Mucosa of rectum (tissue), 2 donors: ENCODE data around the gene C3AR1.
"Not testable (repeated sequence)": the region's sequence is repeated elsewhere in the genome, so short reads cannot be mapped to it uniquely, and the experiment has no call there.

Source experiments
- H3K27ac ChIP-seq, 2 donors: one replicate each; pipeline ENCODE4 v1.7.0; 2013; ENCODE audit warnings: inconsistent platforms in 2 of 2, low read depth in 2 of 2, low read length in 2 of 2
- H3K27me3 ChIP-seq, 2 donors: one replicate each; pipeline ENCODE4 v1.7.0; 2013; ENCODE audit warnings: low read length in 2 of 2; ENCODE audit not compliant: control insufficient read depth in 2 of 2, insufficient read depth in 2 of 2
- H3K36me3 ChIP-seq, 2 donors: one replicate each; pipeline ENCODE4 v1.7.0; 2013; ENCODE audit warnings: low read length in 2 of 2; ENCODE audit not compliant: control insufficient read depth in 2 of 2, insufficient read depth in 2 of 2
- H3K4me1 ChIP-seq, 2 donors: one replicate each; pipeline ENCODE4 v1.7.0; 2013; ENCODE audit warnings: low read length in 2 of 2, mild to moderate bottlenecking in 1 of 2; ENCODE audit not compliant: control insufficient read depth in 2 of 2, insufficient read depth in 2 of 2
- H3K4me3 ChIP-seq, 2 donors: one replicate each; pipeline ENCODE4 v1.7.0; 2013; ENCODE audit warnings: low read length in 2 of 2
- H3K9ac ChIP-seq, 2 donors: one replicate each; pipeline ENCODE4 v1.7.0; 2013; ENCODE audit warnings: low read length in 2 of 2, low read depth in 1 of 2, mild to moderate bottlenecking in 1 of 2
- H3K9me3 ChIP-seq, 2 donors: one replicate each; pipeline ENCODE4 v1.7.0; 2013; ENCODE audit warnings: low read length in 2 of 2; ENCODE audit not compliant: control insufficient read depth in 2 of 2
- donor health status: healthy.
- donor health status: Normal muscosa, but diverticular disease.

The C3AR1 gene

DNA sequence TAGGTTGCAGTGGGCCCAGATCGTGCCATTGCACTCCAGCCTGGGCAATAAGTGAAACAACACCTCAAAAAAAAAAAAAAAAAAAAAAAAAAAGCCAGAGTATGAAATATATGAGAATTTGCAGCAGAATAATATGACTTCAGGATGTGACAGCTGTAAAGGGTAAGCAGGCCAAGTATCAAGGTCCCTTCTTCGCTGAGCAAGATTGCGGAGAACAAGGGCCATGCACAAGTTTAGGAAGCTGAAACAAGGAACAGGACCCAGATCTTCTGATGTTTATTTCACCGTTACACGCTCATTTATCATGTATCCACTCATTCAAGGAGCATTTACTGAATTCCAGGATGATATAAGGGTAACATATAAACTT is 34.3 kb downstream of the C3AR1 start:
- Histone ChIP-seq H3K27ac (peak overlapping the region; percentile 60 to 94), H3K9me3 (no peaks in the 10 kb centered on the region), H3K4me3 (peak overlapping the region; percentile 76 to 80), H3K27me3 (no peaks in the 10 kb centered on the region), H3K36me3 (no peaks in the 10 kb centered on the region), H3K4me1 (peaks cover 28 to 29% of the 10 kb centered on the region in 2 donors), H3K9ac (peak overlapping the region; percentile 64 to 93)

DNA sequence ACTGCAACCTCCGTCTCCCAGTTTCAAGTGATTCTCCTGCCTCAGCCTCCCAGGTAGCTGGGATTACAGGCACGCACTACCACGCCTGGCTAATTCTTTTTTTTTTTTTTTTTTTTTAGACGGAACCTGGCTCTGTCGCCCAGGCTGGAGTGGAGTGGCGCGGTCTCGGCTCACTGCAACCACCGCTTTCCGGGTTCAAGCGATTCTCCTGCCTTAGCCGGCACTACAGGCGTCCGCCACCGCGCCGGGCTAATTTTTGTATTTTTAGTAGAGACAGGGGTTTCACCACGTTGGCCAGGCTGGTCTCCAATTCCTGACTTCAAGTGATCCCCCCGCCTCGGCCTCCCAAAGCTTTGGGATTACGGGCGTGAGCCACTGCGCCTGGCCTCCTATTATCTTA is 35.1 kb downstream of the C3AR1 start:
- not testable (repeated sequence) for H3K9me3 ChIP-seq, H3K27me3 ChIP-seq, H3K36me3 ChIP-seq, H3K27ac ChIP-seq, H3K9ac ChIP-seq, H3K4me3 ChIP-seq
- H3K4me1 ChIP-seq = peaks cover 26 to 28% of the 10 kb centered on the region in 2 donors

DNA sequence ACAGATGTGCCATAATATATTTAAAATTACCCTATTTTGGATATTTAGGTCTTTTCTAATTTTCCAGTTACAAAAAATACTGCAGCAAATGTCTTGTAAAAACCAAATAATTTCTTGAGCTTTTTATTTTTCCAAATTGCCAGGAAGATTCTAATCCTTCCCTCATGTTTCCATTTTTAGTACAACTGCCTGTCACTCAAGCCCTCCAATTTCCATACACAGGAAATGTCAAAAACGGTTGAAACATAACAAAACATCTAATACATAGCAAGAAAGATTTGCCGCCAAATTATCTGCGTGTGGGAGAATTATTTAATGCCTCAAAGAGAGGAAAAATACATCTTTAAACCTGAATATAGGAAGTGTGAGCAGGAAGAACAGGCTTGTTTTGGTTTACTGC is 36.0 kb downstream of the C3AR1 start:
- Histone ChIP-seq H3K4me1 (peaks cover 24 to 25% of the 10 kb centered on the region in 2 donors), H3K27me3 (no peaks in the 10 kb centered on the region), H3K9ac (no peak overlapping the region), H3K27ac (no peak overlapping the region), H3K36me3 (no peaks in the 10 kb centered on the region), H3K4me3 (no peak overlapping the region), H3K9me3 (no peaks in the 10 kb centered on the region)

DNA sequence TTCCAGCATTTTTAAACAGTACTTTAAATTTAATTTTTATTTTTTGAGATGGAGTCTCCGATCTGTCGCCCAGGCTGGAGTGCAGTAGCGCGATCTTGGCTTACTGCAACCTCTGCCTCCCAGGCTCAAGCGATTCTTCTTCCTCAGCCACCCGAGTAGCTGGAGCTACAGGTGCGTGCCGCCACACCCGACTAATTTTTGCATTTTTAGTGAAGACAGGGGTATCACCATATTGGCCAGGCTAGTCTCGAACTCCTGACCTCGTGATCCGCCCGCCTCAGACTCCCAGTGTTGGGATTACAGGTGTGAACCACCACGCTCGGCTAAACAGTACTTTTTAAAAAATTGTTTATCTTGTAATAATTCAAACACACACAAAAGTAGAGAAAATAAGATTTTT is 37.9 kb downstream of the C3AR1 start:
- Histone ChIP-seq H3K4me1 (peaks cover 6 to 7% of the 10 kb centered on the region in 2 donors), H3K4me3 (no peak overlapping the region), H3K9ac (no peak overlapping the region), H3K27me3 (no peaks in the 10 kb centered on the region), H3K27ac (no peak overlapping the region), H3K9me3 (no peaks in the 10 kb centered on the region), H3K36me3 (no peaks in the 10 kb centered on the region)

DNA sequence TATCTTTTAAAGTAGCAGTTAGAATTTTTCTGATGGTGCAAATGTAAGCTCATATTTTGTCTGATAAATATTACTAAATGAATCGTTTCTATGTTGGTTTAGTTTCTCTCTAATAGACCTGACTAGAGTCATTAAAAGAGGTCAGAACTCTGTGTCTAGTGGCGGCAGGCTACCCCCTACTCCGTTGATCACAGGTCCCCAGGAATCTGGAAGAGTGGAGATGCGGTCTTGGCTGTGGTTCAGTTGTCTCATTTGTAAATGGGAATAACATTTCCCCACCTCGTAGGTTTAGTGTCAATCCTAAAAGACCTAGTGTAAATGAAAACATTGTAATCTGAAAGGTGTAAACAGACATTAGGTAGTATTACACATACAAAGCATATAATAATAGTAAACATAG is 38.3 kb downstream of the C3AR1 start:
- Histone ChIP-seq H3K9ac (no peak overlapping the region), H3K27ac (no peak overlapping the region), H3K9me3 (no peaks in the 10 kb centered on the region), H3K4me3 (peak overlapping the region; percentile 16 to 20), H3K36me3 (no peaks in the 10 kb centered on the region), H3K4me1 (peaks cover 3 to 6% of the 10 kb centered on the region in 2 donors), H3K27me3 (no peaks in the 10 kb centered on the region)

DNA sequence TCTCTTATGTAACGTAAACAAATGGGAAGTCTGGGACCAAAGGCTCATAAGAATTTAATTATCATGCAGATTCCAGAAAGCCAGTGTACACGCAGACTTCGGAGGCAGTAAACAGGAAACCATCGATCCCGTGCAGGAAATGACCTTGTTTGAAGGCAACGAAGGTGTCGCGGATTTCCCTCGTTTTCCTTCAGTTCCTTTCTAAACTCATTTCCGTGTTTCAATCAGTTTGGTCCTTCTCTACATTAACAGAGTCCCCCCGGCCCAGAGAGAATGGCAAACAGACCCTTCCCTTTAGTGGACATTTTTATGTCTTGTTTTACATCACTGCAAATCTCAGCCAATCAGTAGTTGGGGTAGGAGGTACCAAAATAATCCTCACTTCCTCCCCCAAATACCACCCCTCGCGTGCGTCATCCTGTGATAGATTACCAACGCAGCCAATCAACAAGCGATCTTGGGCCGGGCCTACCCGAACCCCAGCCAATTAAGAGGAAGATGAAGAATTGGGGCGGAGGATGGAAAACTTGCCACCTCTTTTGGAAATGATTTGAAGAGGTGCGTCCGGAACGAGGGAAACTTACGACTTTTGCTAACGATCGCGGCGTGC is 39.8 kb downstream of the C3AR1 start:
- peak overlapping the region; percentile 98 to 100 for H3K27ac ChIP-seq
- peak overlapping the region; percentile 96 to 97 for H3K4me3 ChIP-seq
- no peaks in the 10 kb centered on the region for H3K9me3 ChIP-seq
- H3K9ac ChIP-seq = peak overlapping the region; percentile 80 to 96
- H3K36me3 ChIP-seq = no peaks in the 10 kb centered on the region
- peaks cover 0 to 2% of the 10 kb centered on the region in 2 donors for H3K4me1 ChIP-seq
- H3K27me3 ChIP-seq = no peaks in the 10 kb centered on the region

DNA sequence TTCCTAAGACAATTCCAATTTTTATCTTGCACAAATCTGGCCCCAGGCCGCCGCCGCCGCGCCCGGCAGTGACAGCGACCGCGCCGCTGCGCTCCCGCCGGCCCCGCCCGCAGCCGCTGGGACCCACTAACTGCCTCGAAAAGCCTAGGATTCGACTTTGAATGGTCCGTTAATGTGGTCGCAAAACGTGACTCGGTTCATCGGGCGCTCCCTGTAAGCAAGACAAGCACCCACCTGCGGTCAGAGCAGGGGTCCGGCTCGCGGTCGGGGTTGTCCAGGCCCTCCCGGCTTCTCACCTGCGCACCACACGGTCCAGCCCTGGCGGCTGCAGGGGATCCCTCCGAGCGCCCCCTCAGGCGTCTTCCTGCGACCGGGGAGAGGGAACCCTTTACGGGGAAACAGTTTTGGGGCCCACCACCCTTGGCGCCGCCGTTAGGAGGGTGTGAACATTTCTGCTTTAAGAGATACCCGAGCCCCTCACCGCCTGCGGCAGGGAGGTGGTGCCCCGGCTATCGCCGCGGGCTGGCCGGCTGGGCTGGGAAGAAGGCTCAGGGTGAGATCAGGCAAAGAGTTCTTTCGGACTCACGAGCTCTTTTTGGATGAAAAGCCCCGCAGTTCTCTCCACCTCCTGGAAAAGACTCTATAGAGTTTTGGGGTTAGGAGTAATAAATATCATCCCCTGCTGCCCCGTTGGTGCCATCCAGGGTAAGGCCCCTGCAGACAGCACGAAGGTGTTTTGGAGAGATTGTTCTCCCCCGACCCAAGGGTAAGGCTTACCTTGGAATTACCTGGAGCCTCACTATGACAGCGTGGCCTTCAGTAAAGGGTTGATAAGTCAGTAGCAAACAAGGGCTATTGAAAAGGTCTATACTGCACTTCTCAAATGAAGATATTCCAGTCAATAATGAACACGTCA is 47.2 kb downstream of the C3AR1 start:
- H3K36me3 ChIP-seq = no peaks in the 10 kb centered on the region
- H3K4me3 ChIP-seq = peak overlapping the region; percentile 20 to 46
- H3K4me1 ChIP-seq = no peaks in the 10 kb centered on the region
- H3K27me3 ChIP-seq = peaks cover 13 to 16% of the 10 kb centered on the region in 2 donors
- H3K9me3 ChIP-seq = no peaks in the 10 kb centered on the region
- H3K9ac ChIP-seq = no peak overlapping the region
- no peak overlapping the region for H3K27ac ChIP-seq

DNA sequence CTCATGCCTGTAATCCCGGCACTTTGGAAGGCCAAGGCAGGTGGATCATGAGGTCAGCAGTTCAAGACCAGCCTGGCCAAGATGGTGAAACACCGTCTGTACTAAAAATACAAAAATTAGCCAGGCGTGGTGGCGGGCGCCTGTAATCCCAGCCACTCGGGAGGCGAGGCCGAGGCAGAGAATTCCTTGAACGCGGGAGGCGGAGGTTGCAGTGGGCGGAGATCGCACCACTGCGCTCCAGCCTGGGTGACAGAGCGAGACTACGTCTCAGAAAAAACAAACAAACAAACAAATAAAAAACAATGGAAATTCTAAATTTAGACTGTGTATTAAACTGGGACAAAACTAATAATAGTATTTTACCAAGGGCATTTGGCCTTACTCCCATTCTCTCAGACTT is 47.9 kb downstream of the C3AR1 start:
- not testable (repeated sequence) for H3K9ac ChIP-seq, H3K27ac ChIP-seq, H3K4me1 ChIP-seq, H3K36me3 ChIP-seq, H3K9me3 ChIP-seq, H3K4me3 ChIP-seq
- peaks cover 13 to 16% of the 10 kb centered on the region in 2 donors for H3K27me3 ChIP-seq

DNA sequence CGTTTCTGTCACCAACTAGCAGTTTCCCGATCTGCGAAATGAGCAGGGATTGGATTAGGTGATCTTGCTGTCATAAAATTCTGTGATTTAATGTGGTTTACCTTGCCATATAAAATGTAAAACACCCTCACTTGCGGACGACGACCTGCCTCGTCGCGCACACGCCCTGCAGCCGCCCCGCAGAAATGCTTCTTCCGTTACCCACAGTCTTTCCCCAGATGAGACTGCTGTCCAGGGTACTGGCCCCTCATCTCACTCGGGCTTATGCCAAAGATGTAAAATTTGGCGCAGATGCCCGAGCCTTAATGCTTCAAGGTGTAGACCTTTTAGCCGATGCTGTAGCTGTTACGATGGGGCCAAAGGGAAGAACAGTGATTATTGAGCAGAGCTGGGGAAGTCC is 51.3 kb downstream of the C3AR1 start:
- no peaks in the 10 kb centered on the region for H3K36me3 ChIP-seq
- H3K9me3 ChIP-seq = no peaks in the 10 kb centered on the region
- peaks cover 16 to 17% of the 10 kb centered on the region in 2 donors for H3K27me3 ChIP-seq
- H3K4me3 ChIP-seq = no peak overlapping the region
- no peaks in the 10 kb centered on the region for H3K4me1 ChIP-seq
- H3K9ac ChIP-seq = no peak overlapping the region
- H3K27ac ChIP-seq = no peak overlapping the region

DNA sequence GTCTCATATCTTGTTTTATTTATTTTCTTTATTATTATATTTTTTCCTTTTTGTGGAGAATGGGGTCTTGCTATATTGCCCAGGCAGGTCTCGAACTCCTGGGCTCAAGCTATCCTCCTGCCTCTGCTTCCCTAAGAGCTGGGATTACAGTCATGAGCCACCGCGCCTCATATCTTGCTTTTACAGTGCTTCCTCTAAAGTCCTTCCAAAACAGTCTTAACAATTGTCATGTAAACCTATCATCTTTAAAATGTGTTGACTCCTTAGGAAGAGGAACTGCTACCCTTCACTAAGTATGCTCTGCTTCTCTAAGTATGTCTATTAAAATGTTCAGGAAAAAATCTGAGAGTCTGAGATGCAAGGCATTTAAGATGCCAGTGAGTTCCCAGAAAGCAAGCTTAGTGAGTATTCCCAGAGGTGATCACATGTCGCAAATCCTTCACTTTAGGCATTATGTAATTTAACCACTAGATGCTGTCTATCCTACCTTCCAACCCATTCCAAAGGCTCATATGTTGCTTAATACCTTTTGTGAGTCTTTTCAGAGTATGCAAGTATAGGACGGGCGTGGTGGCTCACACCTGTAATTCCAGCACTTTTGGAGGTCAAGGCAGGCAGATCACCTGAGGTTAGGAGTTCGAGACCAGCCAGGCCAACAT is 53.4 kb downstream of the C3AR1 start:
- H3K9me3 ChIP-seq = no peaks in the 10 kb centered on the region
- H3K27me3 ChIP-seq = peaks cover 4 to 13% of the 10 kb centered on the region in 2 donors
- no peak overlapping the region for H3K9ac ChIP-seq
- H3K36me3 ChIP-seq = no peaks in the 10 kb centered on the region
- H3K27ac ChIP-seq = no peak overlapping the region
- no peaks in the 10 kb centered on the region for H3K4me1 ChIP-seq
- no peak overlapping the region for H3K4me3 ChIP-seq
